Spinal cord (tissue), 10 donors: ENCODE measurements around the gene CHN1. TPM values are rescaled to one million over a fixed set of nuclear protein-coding genes. Genes with fewer than 3 reads are reported as not detected.

Experiments
- DNase-seq, 6 donors: peaks; one replicate each; pipeline versions ENCODE4 v3.0.0 to v3.0.0-alpha.2; 2013 to 2015; ENCODE audit warnings: low spot score in 6 of 6, low read depth in 4 of 6
- H3K27ac ChIP-seq: one replicate; pipeline ENCODE4 v1.5.1; 2013; ENCODE audit warnings: low read depth, low read length, control low read depth
- H3K27me3 ChIP-seq: one replicate; pipeline ENCODE4 v1.6.1; 2013; ENCODE audit warnings: low read length; ENCODE audit not compliant: control insufficient read depth, insufficient read depth
- H3K36me3 ChIP-seq: one replicate; pipeline ENCODE4 v1.6.1; 2013; ENCODE audit warnings: low read length; ENCODE audit not compliant: control insufficient read depth, insufficient read depth
- H3K4me1 ChIP-seq: one replicate; pipeline ENCODE4 v1.6.1; 2013; ENCODE audit warnings: low read length; ENCODE audit not compliant: control insufficient read depth, insufficient read depth
- H3K4me3 ChIP-seq: one replicate; pipeline ENCODE4 v1.5.1; 2013; ENCODE audit warnings: low read depth, low read length, control low read depth
- H3K9me3 ChIP-seq: one replicate; pipeline ENCODE4 v1.6.1; 2013; ENCODE audit warnings: low read length; ENCODE audit not compliant: control insufficient read depth, insufficient read depth
- WGBS: methylation state at CpG from one replicate; pipeline ENCODE4 v1.1.5; 2013; ENCODE audit warnings: missing lambda C conversion rate; ENCODE audit not compliant: insufficient coverage; 5-methylcytosine and 5-hydroxymethylcytosine counted together
- polyA plus RNA-seq, 2 donors: library from polyadenylated mRNA; unstranded; fragments of 120-200 nt; gene quantifications; one replicate each; pipeline ENCODE4 v1.2.1, GENCODE V29; 2013; ENCODE audit not compliant: insufficient read length in 2 of 2
- total RNA-seq, 2 donors: library from RNA; depleted of rRNA in 1 of 2; stranded (reverse); fragments of 120-200 nt in 1 of 2; fragments of >200 nt in 1 of 2; gene quantifications; one replicate each; pipeline versions ENCODE4 v1.2.3 to v1.2.4, GENCODE V29; 2013 to 2014
- donor health status: healthy.

Gene CHN1
- total and polyA plus RNA-seq, 4 donors, result 56.9 to 72.4 (median 64.0) TPM

- Histone ChIP-seq H3K27ac (no peak overlapping the region), H3K9me3 (no peaks in the 10 kb centered on the region), H3K36me3 (no peaks in the 10 kb centered on the region), H3K27me3 (no peaks in the 10 kb centered on the region), H3K4me1 (no peaks in the 10 kb centered on the region), H3K4me3 (no peak overlapping the region)
- no peak for DNase-seq
These were observed 131.7 kb downstream of the CHN1 start for GRCh38 chr2:174873471-174873870.

GRCh38 chr2:174870787-174871186, 134.4 kb downstream of the CHN1 start:
- no peak for DNase-seq
- H3K27me3 ChIP-seq, result no peaks in the 10 kb centered on the region
- no peak overlapping the region for H3K4me3 ChIP-seq
- no peaks in the 10 kb centered on the region for H3K9me3 ChIP-seq
- WGBS, result no CpG with 5 or more reads among the region's 1 CpG
- no peaks in the 10 kb centered on the region for H3K4me1 ChIP-seq
- no peaks in the 10 kb centered on the region for H3K36me3 ChIP-seq
- no peak overlapping the region for H3K27ac ChIP-seq

- no peak for DNase-seq
These were observed 136.3 kb downstream of the CHN1 start for GRCh38 chr2:174868878-174869277.

GRCh38 chr2:174866421-174866820, 138.8 kb downstream of the CHN1 start:
- no peak overlapping the region for H3K27ac ChIP-seq
- no peaks in the 10 kb centered on the region for H3K36me3 ChIP-seq
- H3K4me1 ChIP-seq, result no peaks in the 10 kb centered on the region
- no peak overlapping the region for H3K4me3 ChIP-seq
- no peaks in the 10 kb centered on the region for H3K27me3 ChIP-seq
- H3K9me3 ChIP-seq, result no peaks in the 10 kb centered on the region
- no peak for DNase-seq

More at GRCh38 chr2:174868878-174869277, 136.3 kb downstream of the CHN1 start:
- H3K27me3 ChIP-seq, result no peaks in the 10 kb centered on the region
- H3K4me1 ChIP-seq, result no peaks in the 10 kb centered on the region
- no peaks in the 10 kb centered on the region for H3K9me3 ChIP-seq
- H3K36me3 ChIP-seq, result no peaks in the 10 kb centered on the region
- no peak overlapping the region for H3K4me3 ChIP-seq
- no peak overlapping the region for H3K27ac ChIP-seq
- WGBS, result no CpG with 5 or more reads among the region's 1 CpG

GRCh38 chr2:174863183-174863582, 142.0 kb downstream of the CHN1 start:
- Histone ChIP-seq H3K36me3 (no peaks in the 10 kb centered on the region), H3K9me3 (no peaks in the 10 kb centered on the region), H3K27ac (no peak overlapping the region), H3K27me3 (no peaks in the 10 kb centered on the region), H3K4me1 (no peaks in the 10 kb centered on the region), H3K4me3 (no peak overlapping the region)
- WGBS, result 100% methylated on average over 1 of the region's 1 CpG
- no peak for DNase-seq

GRCh38 chr2:174859563-174860169, 145.5 kb downstream of the CHN1 start:
- Histone ChIP-seq H3K27me3 (no peaks in the 10 kb centered on the region), H3K27ac (no peak overlapping the region), H3K4me3 (no peak overlapping the region), H3K36me3 (no peaks in the 10 kb centered on the region), H3K4me1 (no peaks in the 10 kb centered on the region), H3K9me3 (no peaks in the 10 kb centered on the region)
- DNase-seq, result no peak
- WGBS, result no CpG with 5 or more reads among the region's 1 CpG

- Histone ChIP-seq H3K27me3 (no peaks in the 10 kb centered on the region), H3K4me1 (no peaks in the 10 kb centered on the region), H3K27ac (no peak overlapping the region), H3K4me3 (no peak overlapping the region), H3K36me3 (no peaks in the 10 kb centered on the region), H3K9me3 (no peaks in the 10 kb centered on the region)
- no peak for DNase-seq
These were observed 146.4 kb downstream of the CHN1 start for GRCh38 chr2:174858745-174859144.

- Histone ChIP-seq H3K27me3 (no peaks in the 10 kb centered on the region), H3K9me3 (peaks cover 2% of the 10 kb centered on the region), H3K4me3 (no peak overlapping the region), H3K27ac (no peak overlapping the region), H3K4me1 (no peaks in the 10 kb centered on the region), H3K36me3 (no peaks in the 10 kb centered on the region)
- 100% methylated on average over 1 of the region's 3 CpGs for WGBS
- no peak for DNase-seq
These were observed 148.7 kb downstream of the CHN1 start for GRCh38 chr2:174856447-174856846.

- no peaks in the 10 kb centered on the region for H3K4me1 ChIP-seq
- peak; percentile 40 to 95 (median 70) for DNase-seq
These were observed 157.9 kb downstream of the CHN1 start for GRCh38 chr2:174846941-174847938.

GRCh38 chr2:174846218-174846617, 159.0 kb downstream of the CHN1 start:
- H3K36me3 ChIP-seq, result no peaks in the 10 kb centered on the region
- no peak overlapping the region for H3K27ac ChIP-seq
- WGBS, result no CpG with 5 or more reads among the region's 1 CpG
- no peaks in the 10 kb centered on the region for H3K4me1 ChIP-seq
- H3K4me3 ChIP-seq, result peak overlapping the region; percentile 7
- H3K9me3 ChIP-seq, result no peaks in the 10 kb centered on the region
- no peaks in the 10 kb centered on the region for H3K27me3 ChIP-seq
- peak in 2 of 6 donors; percentile 31 to 60 for DNase-seq

More at GRCh38 chr2:174846941-174847938, 157.9 kb downstream of the CHN1 start:
- Histone ChIP-seq H3K27me3 (no peaks in the 10 kb centered on the region), H3K36me3 (no peaks in the 10 kb centered on the region), H3K9me3 (no peaks in the 10 kb centered on the region), H3K4me3 (peak overlapping the region; percentile 47), H3K27ac (peak overlapping the region; percentile 75)
- WGBS, result 11% methylated on average over 3 of the region's 8 CpGs
